Astrocyte of the spinal cord (primary cell): Measurements from ENCODE around the gene ASPRV1.
"Not testable (repeated sequence)": the region's sequence is repeated elsewhere in the genome, so short reads cannot be mapped to it uniquely, and the experiment has no call there.

Source experiments
- DNase-seq: peaks from one replicate; pipeline ENCODE4 v3.0.0; 2011; ENCODE audit warnings: low read depth, low spot score
- H3K4me3 ChIP-seq: 2 replicates; pipeline ENCODE4 v1.5.1; 2011; ENCODE audit warnings: low read depth, mild to moderate bottlenecking, low read length, moderate library complexity
- in situ Hi-C: cut with HindIII; loops from 2 replicates; pipeline ENCODE4 v1.10.0; 2017; ENCODE audit warnings: low sequenced_read_pairs
- TF ChIP-seq, protein P1 (sequence below): IDR thresholded peaks from 2 replicates; pipeline ENCODE4 v1.5.1; 2012; ENCODE audit warnings: low read depth, mild to moderate bottlenecking, low read length, inconsistent platforms

The ASPRV1 gene

DNA sequence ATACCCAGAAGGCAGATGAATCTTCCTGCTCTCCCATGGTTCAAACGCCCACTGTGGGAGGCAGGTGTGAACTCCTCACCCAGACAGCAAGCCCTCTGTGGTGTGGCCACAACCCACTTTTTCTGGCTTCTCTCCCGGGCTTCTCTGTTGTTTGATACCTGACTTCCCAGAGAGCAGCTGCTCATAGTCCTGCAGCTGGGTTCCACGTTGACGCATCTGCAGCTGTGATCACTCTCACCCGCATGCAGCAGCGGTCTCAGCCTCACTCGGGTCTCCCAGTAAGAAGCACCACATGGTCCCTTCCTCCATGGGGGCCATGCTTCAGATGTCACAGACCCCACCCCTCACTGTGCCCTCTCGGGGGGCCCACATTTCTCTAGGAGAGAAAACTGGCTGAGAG lies 3.5 kb downstream of the ASPRV1 start:
- TF ChIP-seq, protein P1, sequence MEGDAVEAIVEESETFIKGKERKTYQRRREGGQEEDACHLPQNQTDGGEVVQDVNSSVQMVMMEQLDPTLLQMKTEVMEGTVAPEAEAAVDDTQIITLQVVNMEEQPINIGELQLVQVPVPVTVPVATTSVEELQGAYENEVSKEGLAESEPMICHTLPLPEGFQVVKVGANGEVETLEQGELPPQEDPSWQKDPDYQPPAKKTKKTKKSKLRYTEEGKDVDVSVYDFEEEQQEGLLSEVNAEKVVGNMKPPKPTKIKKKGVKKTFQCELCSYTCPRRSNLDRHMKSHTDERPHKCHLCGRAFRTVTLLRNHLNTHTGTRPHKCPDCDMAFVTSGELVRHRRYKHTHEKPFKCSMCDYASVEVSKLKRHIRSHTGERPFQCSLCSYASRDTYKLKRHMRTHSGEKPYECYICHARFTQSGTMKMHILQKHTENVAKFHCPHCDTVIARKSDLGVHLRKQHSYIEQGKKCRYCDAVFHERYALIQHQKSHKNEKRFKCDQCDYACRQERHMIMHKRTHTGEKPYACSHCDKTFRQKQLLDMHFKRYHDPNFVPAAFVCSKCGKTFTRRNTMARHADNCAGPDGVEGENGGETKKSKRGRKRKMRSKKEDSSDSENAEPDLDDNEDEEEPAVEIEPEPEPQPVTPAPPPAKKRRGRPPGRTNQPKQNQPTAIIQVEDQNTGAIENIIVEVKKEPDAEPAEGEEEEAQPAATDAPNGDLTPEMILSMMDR: no peak
- DNase-seq: no peak
- in situ Hi-C loops: no loop called here
- no peak overlapping the region for H3K4me3 ChIP-seq

DNA sequence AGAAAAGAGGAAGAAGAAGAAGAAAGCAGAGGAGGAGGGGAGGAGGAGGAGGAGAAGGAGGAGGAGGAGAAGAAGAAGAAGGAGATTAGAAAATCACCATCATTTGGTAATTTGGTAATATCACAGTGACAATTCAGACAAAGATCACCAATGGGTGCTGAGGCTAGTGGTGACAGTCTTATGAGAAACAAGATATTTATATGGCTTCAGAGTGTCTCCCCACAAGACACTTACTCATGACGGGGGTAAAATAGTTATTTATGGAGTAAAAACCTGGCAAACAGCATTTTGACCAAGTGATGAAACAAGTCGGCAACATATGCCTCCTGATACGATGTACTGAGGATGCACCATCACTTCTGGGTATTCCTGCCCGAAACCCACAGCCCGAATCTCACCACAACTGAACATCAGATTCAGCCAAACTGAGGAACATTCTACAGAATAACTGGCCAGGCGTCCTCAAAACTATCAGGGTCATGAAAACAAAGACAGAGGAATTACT lies 4.9 kb downstream of the ASPRV1 start:
- in situ Hi-C loops: no loop called here
- TF ChIP-seq, protein P1: no peak
- H3K4me3 ChIP-seq: no peak overlapping the region
- DNase-seq: no peak

DNA sequence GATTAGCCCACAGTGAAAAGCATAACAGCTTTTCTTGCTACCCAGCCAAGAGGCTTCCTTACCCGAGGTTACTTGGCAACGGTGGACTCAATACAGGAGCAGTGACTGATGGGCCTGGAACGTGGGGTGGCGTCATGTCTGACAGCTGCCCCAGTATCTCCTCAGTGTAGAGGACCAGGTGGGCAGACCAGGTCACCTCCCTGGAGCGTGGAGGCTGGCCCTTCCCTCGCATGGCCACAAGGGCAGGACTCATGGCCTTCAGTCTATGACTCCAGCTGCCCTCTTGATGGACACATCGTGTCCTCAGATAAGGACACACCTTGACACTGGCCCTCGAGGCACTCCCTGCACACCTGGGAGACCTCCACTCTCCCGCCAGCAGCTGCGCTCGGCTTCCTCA lies 6.4 kb downstream of the ASPRV1 start:
- no peak overlapping the region for H3K4me3 ChIP-seq
- TF ChIP-seq, protein P1: no peak
- DNase-seq: no peak
- in situ Hi-C loops: no loop called here

DNA sequence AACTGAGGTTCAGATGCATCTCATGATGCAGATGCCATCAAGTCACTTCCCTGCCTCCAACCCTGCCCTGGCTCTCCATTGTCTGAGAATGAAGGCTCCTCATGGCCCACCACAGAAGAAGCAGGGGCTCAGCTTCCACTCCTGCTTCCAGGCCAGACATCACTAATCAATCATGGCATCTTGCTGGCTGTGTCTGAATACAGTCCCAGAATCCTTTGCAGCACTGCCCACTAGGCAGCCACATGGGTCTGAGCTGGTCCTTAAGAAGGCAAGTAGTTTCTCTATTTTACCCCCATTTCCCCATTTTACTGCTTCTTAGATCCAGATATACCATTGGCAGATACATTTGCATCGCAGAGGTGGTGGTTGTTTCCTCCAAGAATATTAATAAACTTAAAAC lies 7.3 kb downstream of the ASPRV1 start:
- H3K4me3 ChIP-seq: no peak overlapping the region
- in situ Hi-C loops: no loop called here
- no peak for DNase-seq
- TF ChIP-seq, protein P1: no peak

DNA sequence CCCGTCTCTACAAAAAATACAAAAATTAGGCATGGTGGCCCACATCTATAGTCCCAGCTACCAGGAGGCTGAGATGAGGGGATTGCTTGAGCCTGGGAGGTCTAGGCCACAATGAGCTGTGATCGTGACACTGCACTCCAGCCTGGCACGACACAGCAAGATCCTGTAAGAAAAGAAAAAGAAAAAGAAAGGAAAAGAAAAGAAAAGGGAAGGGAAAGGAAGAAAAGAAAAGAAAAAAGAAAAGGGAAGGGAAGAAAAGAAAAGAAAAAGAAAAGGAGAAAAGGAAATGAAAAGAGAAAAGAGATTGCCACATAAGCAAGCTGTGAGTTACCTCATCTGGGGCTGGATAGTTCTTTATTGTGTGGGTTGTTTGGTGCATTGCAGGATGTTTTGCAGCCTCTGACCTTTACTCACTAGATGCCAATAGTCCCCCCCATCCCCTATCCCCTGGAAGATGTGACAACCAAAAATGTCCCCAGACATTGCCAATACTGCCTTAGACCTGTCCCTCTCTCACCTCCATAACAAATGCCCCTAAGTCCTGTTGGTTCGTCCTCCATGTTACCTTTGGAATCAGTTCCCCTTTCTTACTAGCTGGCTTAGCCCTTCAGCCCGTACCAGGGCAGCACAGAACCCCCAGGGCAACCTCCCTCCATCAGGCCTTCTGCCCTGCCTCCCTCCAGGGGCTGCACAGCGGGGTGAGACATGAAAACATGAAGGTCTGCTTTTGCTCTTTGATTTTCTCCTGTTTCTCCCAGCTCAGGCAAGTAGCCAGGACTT lies 8.9 kb downstream of the ASPRV1 start:
- DNase-seq: no peak
- in situ Hi-C loops: no loop called here
- H3K4me3 ChIP-seq: no peak overlapping the region
- TF ChIP-seq, protein P1: no peak

DNA sequence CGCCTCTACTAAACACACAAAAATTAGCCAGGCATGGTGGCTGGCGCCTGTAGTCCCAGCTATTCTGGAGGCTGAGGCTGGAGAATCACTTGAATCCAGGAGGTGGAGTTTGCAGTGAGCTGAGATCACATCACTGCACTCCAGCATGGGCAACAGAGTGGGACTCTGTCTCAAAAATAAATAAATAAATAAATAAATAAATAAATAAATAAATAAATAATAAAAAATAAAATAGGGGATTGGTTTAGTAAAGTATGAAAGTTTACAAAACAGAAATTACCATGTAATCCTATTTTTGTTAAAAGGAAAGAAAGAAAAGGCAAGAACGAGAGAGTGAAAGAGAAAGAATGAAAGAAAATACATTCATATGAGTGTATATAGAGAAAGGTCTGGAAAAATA lies 10.8 kb downstream of the ASPRV1 start:
- H3K4me3 ChIP-seq, DNase-seq, in situ Hi-C loops: not testable (repeated sequence)

DNA sequence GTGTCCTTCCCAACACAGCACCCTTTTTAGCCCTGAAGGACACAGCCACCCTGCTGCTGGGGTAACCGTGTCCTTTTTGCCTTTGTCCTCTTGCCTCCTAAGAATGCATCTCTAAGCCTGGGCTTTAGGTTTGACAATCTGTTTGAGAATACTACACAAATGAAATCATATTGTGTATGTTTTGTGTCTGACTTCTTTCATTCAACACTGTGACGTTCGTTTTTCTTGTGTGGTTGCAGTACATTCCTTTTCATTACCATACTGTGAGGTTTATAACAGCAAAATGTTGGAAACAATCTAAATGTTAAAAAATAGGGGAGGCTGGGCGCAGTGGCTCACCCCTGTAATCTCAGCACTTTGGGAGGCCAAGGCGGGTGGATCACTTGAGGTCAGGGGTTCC lies 11.2 kb downstream of the ASPRV1 start:
- in situ Hi-C loops: no loop called here
- no peak for DNase-seq
- TF ChIP-seq, protein P1: no peak
- H3K4me3 ChIP-seq: no peak overlapping the region
